H1 (cell line): ENCODE measurements around the gene DPM2. TPM values are rescaled to one million over a fixed set of nuclear protein-coding genes. Genes with fewer than 3 reads are reported as not detected.

Source experiments
- CHD1 ChIP-seq: IDR thresholded peaks from 2 replicates; pipeline ENCODE4 v1.6.1; 2012; ENCODE audit warnings: low read depth, low read length, improper control_type of control experiment
- E2F6 ChIP-seq: IDR thresholded peaks from 2 replicates; pipeline ENCODE4 v1.6.1; 2012; ENCODE audit warnings: inconsistent platforms
- KDM1A ChIP-seq: fragments of 200-600, 300-600 bp; sonication (generic); IDR thresholded peaks from 2 replicates; pipeline ENCODE4 v1.7.1; 2016; ENCODE audit warnings: mild to moderate bottlenecking, low read length, borderline replicate concordance
- KDM5A ChIP-seq: fragments of 200-600 bp; IDR thresholded peaks from 2 replicates; pipeline ENCODE4 v1.7.1; 2012; ENCODE audit warnings: mild to moderate bottlenecking, low read length, inconsistent platforms, mixed read lengths
- PHF8 ChIP-seq: fragments of 200-600 bp; sonication (generic); conservative IDR thresholded peaks from 2 replicates; pipeline ENCODE4 v1.7.1; 2012; ENCODE audit warnings: low read depth, mild to moderate bottlenecking, inconsistent platforms, low read length, moderate library complexity
- RAD21 ChIP-seq, 2 experiments: IDR thresholded peaks in 1 of 2; conservative IDR thresholded peaks in 1 of 2; 2 replicates each; pipeline ENCODE4 v1.6.1; 2011; ENCODE audit warnings: low read depth in 2 of 2, low read length in 2 of 2, improper control_type of control experiment in 1 of 2, inconsistent platforms in 1 of 2, mild to moderate bottlenecking in 1 of 2, moderate library complexity in 1 of 2
- SAP30 ChIP-seq: fragments of 300-600 bp; sonication (generic); IDR thresholded peaks from 2 replicates; pipeline ENCODE4 v1.7.1; 2012; ENCODE audit warnings: low read length, moderate library complexity, mild to moderate bottlenecking, inconsistent platforms; ENCODE audit not compliant: insufficient read depth, insufficient replicate concordance
- TAF1 ChIP-seq: IDR thresholded peaks from 2 replicates; pipeline ENCODE4 v1.6.1; 2011; ENCODE audit warnings: mild to moderate bottlenecking, low read depth, low read length
- TCF12 ChIP-seq: IDR thresholded peaks from 2 replicates; pipeline ENCODE4 v1.6.1; 2011; ENCODE audit warnings: low read depth, mild to moderate bottlenecking, low read length
- polyA plus RNA-seq, 7 experiments: library from polyadenylated mRNA; depleted of rRNA in 3 of 7; stranded (reverse) in 5 of 7; unstranded in 2 of 7; fragments of >200 nt in 5 of 7; fragments of 200-250 nt in 2 of 7; gene quantifications; 1 replicate in 5 of 7; 2 replicates in 1 of 7; 4 replicates in 1 of 7; pipeline versions ENCODE4 v1.2.1 to v1.2.3, GENCODE V29; 2011 to 2013; ENCODE audit warnings: missing spikeins in 2 of 7, mixed read lengths in 2 of 7
- total RNA-seq: library from RNA; stranded (reverse); fragmentation: NEBNext Ultra II Directional; extraction: Animal tissue kit (Norgen Biotek cat#: 25700); gene quantifications from 2 replicates; pipeline ENCODE4 v1.2.1, GENCODE V29; 2021

DPM2 gene
- total and polyA plus RNA-seq, 2 of the 8 experiments (the other 6 are each of a cell fraction or from before 2014, with no cell fraction given) = 45.4 to 95.4 TPM

- TF ChIP-seq TCF12 (no peak), SAP30 (no peak), KDM5A (no peak), TAF1 (no peak), E2F6 (no peak), RAD21 (IDR thresholded peaks at IDR 0.05 in 1 of 2, conservative IDR thresholded peaks at IDR 0.05 in 1 of 2; ENCODE audit: low read depth in 2 of 2, low read length in 2 of 2) (no peak), CHD1 (no peak), KDM1A (no peak), PHF8 (no peak)
Measured at GRCh38 chr9:127907867-127908659, 29.6 kb downstream of the DPM2 start (continued).
